ENCODE measurements around the gene SLC12A9.

The SLC12A9 gene

GRCh38 chr7:100895956-100896731 is 43.6 kb downstream of the SLC12A9 start:
- Histone ChIP-seq H3K18ac (ENCODE audit: low read depth in 1 of 2, low read length in 2 of 2) (no peak overlapping the region), H2BK12ac (ENCODE audit: low read length in 2 of 2) (no peak overlapping the region), H2BK5ac (ENCODE audit: low read depth, low read length, poor library complexity, severe bottlenecking) (no peak overlapping the region), H3K23ac (ENCODE audit: low read length in 2 of 2) (peak overlapping the region in 1 of 2 experiments; percentile 83), H3K27ac (ENCODE audit: low read length, poor library complexity, severe bottlenecking) (no peak overlapping the region), H2BK120ac (ENCODE audit: low read depth, low read length) (no peak overlapping the region), H3K9me3 (ENCODE audit: control insufficient read depth, low read length) (no peaks in the 10 kb centered on the region), H2AK5ac (ENCODE audit: low read length, severe bottlenecking) (no peak overlapping the region), H3K9ac (ENCODE audit: low read length) (no peak overlapping the region), H3K79me1 (replicated peaks; ENCODE audit: low read length, poor library complexity, severe bottlenecking) (no peaks in the 10 kb centered on the region), H3K4me3 (ENCODE audit: insufficient read depth in 1 of 2, low read depth in 1 of 2, low read length in 2 of 2) (peak overlapping the region in 1 of 2 experiments; percentile 48), H3K4me1 (ENCODE audit: control insufficient read depth, insufficient read depth, low read depth, low read length) (peaks cover 29% of the 10 kb centered on the region), H3K27me3 (ENCODE audit: control insufficient read depth in 1 of 2, insufficient read depth in 1 of 2, low read length in 2 of 2) (peaks cover 38 to 68% of the 10 kb centered on the region in 2 experiments), H3K36me3 (ENCODE audit: control insufficient read depth in 1 of 2, insufficient read depth in 2 of 2, low read depth in 1 of 2, low read length in 2 of 2) (no peaks in the 10 kb centered on the region), H4K91ac (ENCODE audit: low read length) (no peak overlapping the region), H4K8ac (ENCODE audit: low read length) (no peak overlapping the region), H3K14ac (ENCODE audit: low read length in 2 of 2) (no peak overlapping the region), H2BK15ac (ENCODE audit: low read depth, poor library complexity, severe bottlenecking) (no peak overlapping the region), H3K4ac (ENCODE audit: low read depth in 1 of 2, low read length in 2 of 2) (no peak overlapping the region), H2AFZ (ENCODE audit: low read depth, low read length) (peak overlapping the region; percentile 68), H3K4me2 (ENCODE audit: low read length, poor library complexity, severe bottlenecking) (peak overlapping the region; percentile 79)
- DNase-seq, result no peak
- WGBS, result 7% methylated on average over 50 of the region's 54 CpGs

GRCh38 chr7:100896732-100897608 is 44.5 kb downstream of the SLC12A9 start:
- 4% methylated on average over 56 of the region's 95 CpGs for WGBS
- Histone ChIP-seq H3K9ac (ENCODE audit: low read length) (no peak overlapping the region), H3K4me2 (ENCODE audit: low read length, poor library complexity, severe bottlenecking) (peak overlapping the region; percentile 79), H2AK5ac (ENCODE audit: low read length, severe bottlenecking) (no peak overlapping the region), H2BK15ac (ENCODE audit: low read depth, poor library complexity, severe bottlenecking) (no peak overlapping the region), H2BK5ac (ENCODE audit: low read depth, low read length, poor library complexity, severe bottlenecking) (no peak overlapping the region), H2AFZ (ENCODE audit: low read depth, low read length) (peak overlapping the region; percentile 68), H3K18ac (ENCODE audit: low read depth in 1 of 2, low read length in 2 of 2) (no peak overlapping the region), H3K36me3 (ENCODE audit: control insufficient read depth in 1 of 2, insufficient read depth in 2 of 2, low read depth in 1 of 2, low read length in 2 of 2) (no peaks in the 10 kb centered on the region), H2BK12ac (ENCODE audit: low read length in 2 of 2) (no peak overlapping the region), H3K79me1 (replicated peaks; ENCODE audit: low read length, poor library complexity, severe bottlenecking) (no peaks in the 10 kb centered on the region), H3K9me3 (ENCODE audit: control insufficient read depth, low read length) (no peaks in the 10 kb centered on the region), H3K27ac (ENCODE audit: low read length, poor library complexity, severe bottlenecking) (no peak overlapping the region), H3K4me1 (ENCODE audit: control insufficient read depth, insufficient read depth, low read depth, low read length) (peaks cover 28% of the 10 kb centered on the region), H4K91ac (ENCODE audit: low read length) (no peak overlapping the region), H2BK120ac (ENCODE audit: low read depth, low read length) (no peak overlapping the region), H3K14ac (ENCODE audit: low read length in 2 of 2) (no peak overlapping the region), H3K27me3 (ENCODE audit: control insufficient read depth in 1 of 2, insufficient read depth in 1 of 2, low read length in 2 of 2) (peaks cover 39 to 69% of the 10 kb centered on the region in 2 experiments), H3K23ac (ENCODE audit: low read length in 2 of 2) (no peak overlapping the region), H4K8ac (ENCODE audit: low read length) (no peak overlapping the region), H3K4me3 (ENCODE audit: insufficient read depth in 1 of 2, low read depth in 1 of 2, low read length in 2 of 2) (peak overlapping the region in 1 of 2 experiments; percentile 48), H3K4ac (ENCODE audit: low read depth in 1 of 2, low read length in 2 of 2) (no peak overlapping the region)
- DNase-seq, result no peak

GRCh38 chr7:100897772-100898454 is 45.4 kb downstream of the SLC12A9 start:
- Histone ChIP-seq H3K36me3 (ENCODE audit: control insufficient read depth in 1 of 2, insufficient read depth in 2 of 2, low read depth in 1 of 2, low read length in 2 of 2) (no peaks in the 10 kb centered on the region), H4K91ac (ENCODE audit: low read length) (no peak overlapping the region), H3K79me1 (replicated peaks; ENCODE audit: low read length, poor library complexity, severe bottlenecking) (no peaks in the 10 kb centered on the region), H2BK120ac (ENCODE audit: low read depth, low read length) (no peak overlapping the region), H3K4me3 (ENCODE audit: insufficient read depth in 1 of 2, low read depth in 1 of 2, low read length in 2 of 2) (no peak overlapping the region), H2AK5ac (ENCODE audit: low read length, severe bottlenecking) (no peak overlapping the region), H3K18ac (ENCODE audit: low read depth in 1 of 2, low read length in 2 of 2) (no peak overlapping the region), H2BK12ac (ENCODE audit: low read length in 2 of 2) (no peak overlapping the region), H3K14ac (ENCODE audit: low read length in 2 of 2) (no peak overlapping the region), H4K8ac (ENCODE audit: low read length) (no peak overlapping the region), H3K4ac (ENCODE audit: low read depth in 1 of 2, low read length in 2 of 2) (no peak overlapping the region), H2BK15ac (ENCODE audit: low read depth, poor library complexity, severe bottlenecking) (no peak overlapping the region), H2AFZ (ENCODE audit: low read depth, low read length) (no peak overlapping the region), H3K4me1 (ENCODE audit: control insufficient read depth, insufficient read depth, low read depth, low read length) (peaks cover 28% of the 10 kb centered on the region), H3K27ac (ENCODE audit: low read length, poor library complexity, severe bottlenecking) (no peak overlapping the region), H3K27me3 (ENCODE audit: control insufficient read depth in 1 of 2, insufficient read depth in 1 of 2, low read length in 2 of 2) (peaks cover 41 to 68% of the 10 kb centered on the region in 2 experiments), H3K9ac (ENCODE audit: low read length) (no peak overlapping the region), H3K23ac (ENCODE audit: low read length in 2 of 2) (no peak overlapping the region), H3K9me3 (ENCODE audit: control insufficient read depth, low read length) (no peaks in the 10 kb centered on the region), H2BK5ac (ENCODE audit: low read depth, low read length, poor library complexity, severe bottlenecking) (no peak overlapping the region), H3K4me2 (ENCODE audit: low read length, poor library complexity, severe bottlenecking) (no peak overlapping the region)
- DNase-seq, result no peak
- WGBS, result 85% methylated on average over 12 of the region's 13 CpGs
